HG02798 (cell line): Measurements from ENCODE around the gene CLDN8.

Source experiments
- ATAC-seq: cut with Tn5 transposase; IDR thresholded peaks from one replicate; pipeline ENCODE4 v1.9.1; 2021; ENCODE audit warnings: mild to moderate bottlenecking; ENCODE audit not compliant: unreplicated experiment, poor library complexity

Gene CLDN8

GRCh38 chr21:30207252-30207579 is 8.7 kb downstream of the CLDN8 start:
- ATAC-seq, result no peak

GRCh38 chr21:30206551-30207251 is 9.2 kb downstream of the CLDN8 start:
- no peak for ATAC-seq

- no peak for ATAC-seq
These were observed 15.9 kb downstream of the CLDN8 start for GRCh38 chr21:30200000-30200399.

- no peak for ATAC-seq
These were observed 21.1 kb downstream of the CLDN8 start for GRCh38 chr21:30194701-30195299.

GRCh38 chr21:30193201-30193600 is 22.7 kb downstream of the CLDN8 start:
- ATAC-seq, result no peak

GRCh38 chr21:30190554-30190953 is 25.3 kb downstream of the CLDN8 start:
- ATAC-seq, result no peak

- ATAC-seq, result no peak
These were observed 26.1 kb downstream of the CLDN8 start for GRCh38 chr21:30189773-30190172.

GRCh38 chr21:30186242-30186641 is 29.7 kb downstream of the CLDN8 start:
- no peak for ATAC-seq

GRCh38 chr21:30168086-30168485 is 47.8 kb downstream of the CLDN8 start:
- no peak for ATAC-seq

GRCh38 chr21:30166705-30167104 is 49.2 kb downstream of the CLDN8 start, which contains the start of gene CLDN17:
Gene CLDN17 (minus strand): TSS chr21:30166805. CDS start chr21:30166617, 188 bp downstream.
- no peak for ATAC-seq

GRCh38 chr21:30166171-30166570 is 49.7 kb downstream of the CLDN8 start:
- ATAC-seq, result no peak

GRCh38 chr21:30164796-30165195 is 51.1 kb downstream of the CLDN8 start:
- ATAC-seq, result no peak
